Thyroid gland (tissue), 4 donors: ENCODE results near the gene MBD3. TPM values are rescaled to one million over a fixed set of nuclear protein-coding genes. Genes with fewer than 3 reads are reported as not detected.

Experiments
- DNase-seq, 2 donors: peaks; one replicate each; pipeline ENCODE4 v3.0.0-alpha.2; 2019
- H3K27ac ChIP-seq, 3 donors: fragments of 200-600 bp; sonication (generic); 1 replicate in 2 of 3; 2 replicates in 1 of 3; pipeline ENCODE4 v1.5.1; 2016 to 2019; ENCODE audit warnings: mild to moderate bottlenecking in 1 of 3, moderate library complexity in 1 of 3
- H3K27me3 ChIP-seq: fragments of 200-600 bp; sonication (generic); one replicate; pipeline ENCODE4 v1.5.1; 2019
- H3K36me3 ChIP-seq, 2 donors: fragments of 200-600 bp; sonication (generic); one replicate each; pipeline ENCODE4 v1.5.1; 2016 to 2019
- H3K4me1 ChIP-seq, 2 donors: fragments of 200-600 bp; sonication (generic); one replicate each; pipeline ENCODE4 v1.5.1; 2017 to 2019
- H3K4me3 ChIP-seq, 3 donors: fragments of 200-600 bp; sonication (generic); replicated peaks in 1 of 3; 1 replicate in 2 of 3; 2 replicates in 1 of 3; pipeline ENCODE4 v1.5.1; 2016; ENCODE audit warnings: mild to moderate bottlenecking in 1 of 3
- H3K9me3 ChIP-seq: fragments of 200-600 bp; sonication (generic); one replicate; pipeline ENCODE4 v1.5.1; 2017
- POLR2A ChIP-seq, 2 donors: fragments of 450-650 bp; IDR thresholded peaks; one replicate each; pipeline ENCODE4 v1.6.1; 2017; ENCODE audit warnings: antibody characterized with exemption in 2 of 2, mild to moderate bottlenecking in 2 of 2, moderate library complexity in 1 of 2
- WGBS, 2 donors: methylation state at CpG; one replicate each; pipeline ENCODE4 v1.1.5; 2017; 5-methylcytosine and 5-hydroxymethylcytosine counted together
- intact Hi-C: fragments of 100-400 bp; cut with DNase I; formaldehyde crosslinking; loops from one replicate; pipeline ENCODE4 v1.15.1; 2023
- total RNA-seq, 4 donors: library from RNA; depleted of rRNA; stranded (reverse); fragments of >200 nt; gene quantifications; one replicate each; pipeline ENCODE4 v1.2.3, GENCODE V29; 2016
- TF ChIP-seq, protein P1 (sequence below), 6 experiments: fragments of 200-600 bp in 3 of 6; fragments of 450-650 bp in 3 of 6; sonication (generic) in 3 of 6; IDR thresholded peaks; one replicate each; pipeline ENCODE4 v1.5.1; 2016 to 2019; ENCODE audit warnings: antibody characterized with exemption in 6 of 6, mild to moderate bottlenecking in 2 of 6, inconsistent platforms in 1 of 6, moderate library complexity in 1 of 6

MBD3 gene
- total RNA-seq, 4 donors from 2014 or later, result 58.2 to 149 (median 115) TPM

DNA sequence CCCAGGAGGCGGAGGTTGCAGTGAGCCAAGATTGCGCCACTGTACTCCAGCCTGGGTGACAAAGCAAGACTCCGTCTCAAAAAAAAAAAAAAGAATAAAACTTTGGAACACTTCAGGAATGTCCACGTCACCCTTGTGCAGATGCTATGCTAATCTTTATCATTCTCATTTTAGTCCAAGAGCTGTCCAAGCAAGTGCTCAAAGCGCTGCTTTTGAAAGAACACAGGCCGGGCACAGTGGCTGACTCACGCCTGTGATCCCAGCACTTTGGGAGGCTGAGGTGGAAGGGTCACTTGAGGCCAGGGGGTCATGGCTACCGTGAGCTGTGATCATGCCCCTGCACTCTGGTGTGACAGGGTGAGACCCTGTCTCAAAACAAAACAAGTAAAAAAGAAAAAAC is 23.7 kb upstream of the MBD3 start:
- Histone ChIP-seq H3K36me3 (peaks cover 31 to 39% of the 10 kb centered on the region in 2 donors), H3K9me3 (no peaks in the 10 kb centered on the region), H3K4me3 (no peak overlapping the region), H3K4me1 (no peaks in the 10 kb centered on the region), H3K27ac (no peak overlapping the region), H3K27me3 (no peaks in the 10 kb centered on the region)
- intact Hi-C loops, result no loop called here
- DNase-seq, result no peak
- WGBS, 2 donors, result 86 to 90% methylated on average over 8 of the region's 8 CpGs
- TF ChIP-seq, protein P1, sequence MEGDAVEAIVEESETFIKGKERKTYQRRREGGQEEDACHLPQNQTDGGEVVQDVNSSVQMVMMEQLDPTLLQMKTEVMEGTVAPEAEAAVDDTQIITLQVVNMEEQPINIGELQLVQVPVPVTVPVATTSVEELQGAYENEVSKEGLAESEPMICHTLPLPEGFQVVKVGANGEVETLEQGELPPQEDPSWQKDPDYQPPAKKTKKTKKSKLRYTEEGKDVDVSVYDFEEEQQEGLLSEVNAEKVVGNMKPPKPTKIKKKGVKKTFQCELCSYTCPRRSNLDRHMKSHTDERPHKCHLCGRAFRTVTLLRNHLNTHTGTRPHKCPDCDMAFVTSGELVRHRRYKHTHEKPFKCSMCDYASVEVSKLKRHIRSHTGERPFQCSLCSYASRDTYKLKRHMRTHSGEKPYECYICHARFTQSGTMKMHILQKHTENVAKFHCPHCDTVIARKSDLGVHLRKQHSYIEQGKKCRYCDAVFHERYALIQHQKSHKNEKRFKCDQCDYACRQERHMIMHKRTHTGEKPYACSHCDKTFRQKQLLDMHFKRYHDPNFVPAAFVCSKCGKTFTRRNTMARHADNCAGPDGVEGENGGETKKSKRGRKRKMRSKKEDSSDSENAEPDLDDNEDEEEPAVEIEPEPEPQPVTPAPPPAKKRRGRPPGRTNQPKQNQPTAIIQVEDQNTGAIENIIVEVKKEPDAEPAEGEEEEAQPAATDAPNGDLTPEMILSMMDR (IDR thresholded peaks at IDR 0.05), result no peak
- TF ChIP-seq POLR2A (IDR thresholded peaks at IDR 0.05), result no peak

DNA sequence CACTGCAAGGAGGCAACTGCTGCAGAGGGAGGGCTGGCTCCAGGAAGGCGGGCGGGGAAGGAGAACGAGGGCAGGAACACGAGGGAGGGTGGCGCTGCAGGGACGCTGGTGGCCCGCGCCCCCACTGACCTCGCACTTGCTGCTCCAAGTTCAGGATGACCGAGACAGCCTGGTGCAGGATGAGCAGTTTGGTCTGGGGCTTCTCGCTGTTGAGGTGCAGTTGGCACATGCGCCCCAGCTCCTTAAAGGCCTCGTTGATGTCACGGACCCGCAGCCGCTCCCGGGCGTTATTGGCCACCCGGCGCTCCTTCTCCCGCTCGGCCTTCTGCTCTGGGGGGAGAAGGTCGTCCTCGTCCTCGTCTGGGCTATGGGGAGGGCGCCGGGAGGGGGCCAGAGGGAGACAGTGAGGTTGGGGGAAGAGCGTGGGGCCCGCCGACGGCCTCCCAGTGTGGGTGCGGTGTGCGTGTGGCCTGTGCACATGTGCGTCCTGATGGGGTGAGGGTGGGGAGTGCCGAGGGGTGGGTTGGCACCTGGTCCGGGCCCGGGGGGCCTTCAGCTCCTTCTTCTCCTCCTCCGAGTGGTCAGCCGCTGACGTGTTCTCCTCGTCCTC is 22.6 kb upstream of the MBD3 start:
- H3K27me3 ChIP-seq, result no peaks in the 10 kb centered on the region
- H3K36me3 ChIP-seq, result peaks cover 25 to 35% of the 10 kb centered on the region in 2 donors
- H3K27ac ChIP-seq, result no peak overlapping the region
- DNase-seq, result no peak
- 92 to 94% methylated on average over 22 to 31 of the region's 41 CpGs for WGBS, 2 donors
- TF ChIP-seq, protein P1 (IDR thresholded peaks at IDR 0.05), result no peak
- no peak for TF ChIP-seq POLR2A (IDR thresholded peaks at IDR 0.05)
- no peaks in the 10 kb centered on the region for H3K9me3 ChIP-seq
- H3K4me3 ChIP-seq, result no peak overlapping the region
- intact Hi-C loops, result no loop called here
- H3K4me1 ChIP-seq, result no peaks in the 10 kb centered on the region

DNA sequence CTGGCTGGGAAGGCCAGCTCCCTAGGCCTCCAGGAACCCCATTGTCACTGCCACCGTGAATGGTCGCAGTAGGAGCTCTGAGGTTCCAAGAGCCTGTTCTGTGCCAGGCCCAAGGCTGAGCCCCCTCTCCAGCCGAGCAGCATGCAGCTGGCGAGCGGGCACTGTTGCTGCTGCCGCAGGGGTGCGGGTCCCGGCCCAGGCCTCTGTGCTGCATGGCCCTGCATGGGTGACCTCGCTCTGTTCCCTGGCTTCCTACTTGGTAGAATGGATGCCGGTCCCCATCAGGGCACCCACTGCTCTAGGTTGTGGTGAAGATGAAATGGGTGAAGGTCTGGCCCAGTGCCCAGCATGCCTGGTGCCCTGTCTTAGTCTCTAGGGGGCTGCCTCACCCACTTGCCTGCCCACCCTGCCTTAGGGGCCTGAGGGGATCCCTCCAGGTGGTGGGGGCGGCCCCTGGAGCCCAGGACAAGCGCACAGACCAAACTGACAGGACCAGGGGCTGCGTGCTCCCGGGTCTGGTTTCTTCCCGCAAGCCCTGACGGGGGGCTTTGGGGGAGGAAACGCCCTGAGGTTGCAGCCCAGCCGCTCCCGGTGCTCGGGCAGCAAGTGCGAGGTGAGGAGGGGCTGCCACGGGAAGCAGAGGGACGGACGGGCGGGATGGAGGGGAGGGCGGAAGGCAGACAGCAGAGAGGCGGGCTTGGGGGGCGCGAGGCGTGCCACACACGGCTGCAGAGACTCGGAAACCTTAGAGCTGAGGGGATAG is 21.3 kb upstream of the MBD3 start:
- Histone ChIP-seq H3K4me1 (no peaks in the 10 kb centered on the region), H3K4me3 (no peak overlapping the region), H3K9me3 (no peaks in the 10 kb centered on the region), H3K27ac (no peak overlapping the region), H3K36me3 (peaks cover 20 to 29% of the 10 kb centered on the region in 2 donors), H3K27me3 (no peaks in the 10 kb centered on the region)
- TF ChIP-seq, protein P1 (IDR thresholded peaks at IDR 0.05), result no peak
- no peak for TF ChIP-seq POLR2A (IDR thresholded peaks at IDR 0.05)
- 93% methylated on average over 17 to 24 of the region's 32 CpGs for WGBS, 2 donors
- intact Hi-C loops, result no loop called here
- DNase-seq, result no peak

DNA sequence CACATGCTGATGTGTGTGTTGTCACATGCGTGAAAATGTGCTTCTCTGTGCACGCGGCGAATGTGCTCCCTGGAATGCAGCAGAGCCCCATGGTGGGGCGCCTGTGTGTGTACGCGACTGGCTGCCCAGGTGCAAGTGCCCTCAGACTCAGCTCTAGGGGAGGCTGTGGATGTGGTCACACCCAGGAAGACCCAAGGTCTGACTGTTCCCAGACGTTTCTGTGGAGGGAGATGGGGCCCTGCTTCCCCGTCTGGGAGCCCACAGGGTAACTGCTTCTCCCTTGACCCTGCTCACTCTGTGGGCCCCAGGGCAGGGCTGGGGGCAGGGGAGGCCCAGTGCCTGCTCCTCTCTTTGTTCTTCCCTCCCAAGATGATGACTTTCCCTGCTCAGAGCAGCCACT is 20.5 kb upstream of the MBD3 start:
- Histone ChIP-seq H3K27ac (no peak overlapping the region), H3K36me3 (peaks cover 17 to 26% of the 10 kb centered on the region in 2 donors), H3K9me3 (no peaks in the 10 kb centered on the region), H3K27me3 (no peaks in the 10 kb centered on the region), H3K4me3 (no peak overlapping the region), H3K4me1 (no peaks in the 10 kb centered on the region)
- 90 to 98% methylated on average over 6 to 7 of the region's 9 CpGs for WGBS, 2 donors
- no peak for DNase-seq
- TF ChIP-seq POLR2A (IDR thresholded peaks at IDR 0.05), result no peak
- TF ChIP-seq, protein P1 (IDR thresholded peaks at IDR 0.05), result no peak
- intact Hi-C loops, result no loop called here
